OCI-LY1 (cell line): ENCODE results near the gene ZBTB8B.

ENCODE experiments used
- EZH2 ChIP-seq: fragments of 200-600 bp; sonication (generic), shearing (Covaris generic); IDR thresholded peaks from 2 replicates; pipeline ENCODE4 v1.8.0; 2017; ENCODE audit warnings: borderline replicate concordance, mixed run types, mild to moderate bottlenecking, antibody characterized with exemption, low read length, moderate library complexity, mixed read lengths
- TF ChIP-seq, protein P1 (sequence below): fragments of 200-600 bp; sonication (generic), shearing (Covaris generic); IDR thresholded peaks from 2 replicates; pipeline ENCODE4 v1.5.1; 2017; ENCODE audit warnings: mild to moderate bottlenecking, antibody characterized with exemption, low read length, moderate library complexity, mixed read lengths

DNA sequence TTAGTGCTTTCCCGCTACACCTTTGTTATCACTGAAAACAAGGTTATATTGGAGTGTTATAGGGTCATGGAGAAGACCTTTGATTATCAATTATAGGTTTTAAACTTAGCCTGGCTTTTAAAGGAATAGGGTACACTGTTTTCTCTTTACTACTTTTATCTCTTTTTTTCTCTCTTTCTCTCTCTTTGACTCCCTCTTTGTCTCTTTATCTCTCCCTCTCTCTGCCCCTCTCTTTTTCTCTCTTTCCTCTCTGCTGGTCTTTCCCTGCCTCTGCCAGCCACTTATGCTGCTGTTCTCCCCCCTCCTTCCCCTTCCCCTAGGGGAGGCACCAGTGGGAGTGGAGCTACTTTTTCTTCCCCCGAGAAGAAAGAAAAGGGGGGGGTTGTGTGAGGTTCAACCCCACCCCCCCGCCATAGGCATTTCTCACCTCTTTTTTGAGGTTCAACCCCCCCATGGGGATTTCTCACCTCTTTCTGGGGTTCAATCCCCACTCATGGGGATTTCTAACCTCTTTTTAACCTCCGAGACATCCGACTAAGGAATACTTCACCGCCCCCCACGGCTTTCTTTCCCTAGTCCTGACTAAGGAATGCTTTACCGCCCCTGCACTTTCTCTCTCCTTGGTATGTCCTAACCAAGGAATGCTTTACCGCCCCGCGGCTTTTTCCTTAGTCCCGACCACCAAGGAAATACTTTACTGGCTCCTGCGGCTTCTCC is 17.2 kb upstream of the ZBTB8B start:
- TF ChIP-seq, protein P1, sequence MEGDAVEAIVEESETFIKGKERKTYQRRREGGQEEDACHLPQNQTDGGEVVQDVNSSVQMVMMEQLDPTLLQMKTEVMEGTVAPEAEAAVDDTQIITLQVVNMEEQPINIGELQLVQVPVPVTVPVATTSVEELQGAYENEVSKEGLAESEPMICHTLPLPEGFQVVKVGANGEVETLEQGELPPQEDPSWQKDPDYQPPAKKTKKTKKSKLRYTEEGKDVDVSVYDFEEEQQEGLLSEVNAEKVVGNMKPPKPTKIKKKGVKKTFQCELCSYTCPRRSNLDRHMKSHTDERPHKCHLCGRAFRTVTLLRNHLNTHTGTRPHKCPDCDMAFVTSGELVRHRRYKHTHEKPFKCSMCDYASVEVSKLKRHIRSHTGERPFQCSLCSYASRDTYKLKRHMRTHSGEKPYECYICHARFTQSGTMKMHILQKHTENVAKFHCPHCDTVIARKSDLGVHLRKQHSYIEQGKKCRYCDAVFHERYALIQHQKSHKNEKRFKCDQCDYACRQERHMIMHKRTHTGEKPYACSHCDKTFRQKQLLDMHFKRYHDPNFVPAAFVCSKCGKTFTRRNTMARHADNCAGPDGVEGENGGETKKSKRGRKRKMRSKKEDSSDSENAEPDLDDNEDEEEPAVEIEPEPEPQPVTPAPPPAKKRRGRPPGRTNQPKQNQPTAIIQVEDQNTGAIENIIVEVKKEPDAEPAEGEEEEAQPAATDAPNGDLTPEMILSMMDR = no peak
- no peak for TF ChIP-seq EZH2
